Ramos (cell line): Measurements from ENCODE around the gene PAIP2B.

Experiments
- in situ Hi-C: fragments of 300-500 bp; cut with MboI; formaldehyde crosslinking; loops from one replicate; pipeline ENCODE4 v1.14.3; 2022; ENCODE audit warnings: low sequenced_read_pairs; ENCODE audit not compliant: unreplicated experiment

Gene PAIP2B

GRCh38 chr2:71156573-71156972, 70.3 kb downstream of the PAIP2B start:
- in situ Hi-C loops = loop anchor here (5.0 to 10.0 kb wide), 2 partner anchors 132 to 351 kb away; no protein-coding TSS in a partner anchor

GRCh38 chr2:71155846-71156245, 71.1 kb downstream of the PAIP2B start:
- in situ Hi-C loops = loop anchor here (5.0 to 10.0 kb wide), 2 partner anchors 131 to 351 kb away; no protein-coding TSS in a partner anchor

DNA sequence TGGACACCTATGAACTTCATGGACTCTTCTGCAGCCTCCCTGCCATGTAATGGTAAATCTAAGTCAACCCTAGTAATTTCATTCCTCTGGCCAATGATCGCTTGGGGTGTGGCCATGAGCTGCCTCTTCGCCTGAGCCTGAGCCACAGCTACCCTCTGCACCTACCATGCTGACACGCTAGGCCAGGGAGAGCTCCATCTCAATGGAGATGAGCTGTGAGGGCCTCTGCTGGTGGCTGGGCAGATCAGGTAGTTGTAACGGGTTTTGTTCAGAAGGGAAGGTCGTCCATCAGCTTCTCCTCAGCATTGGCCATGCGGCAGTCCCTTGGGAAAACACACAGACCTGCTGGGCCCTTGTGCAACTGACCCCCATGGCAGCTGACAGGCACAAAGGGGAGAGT, 72.1 kb downstream of the PAIP2B start:
- in situ Hi-C loops = loop anchor here (5.0 to 10.0 kb wide), 2 partner anchors 130 to 353 kb away; no protein-coding TSS in a partner anchor

GRCh38 chr2:71154279-71154678, 72.6 kb downstream of the PAIP2B start:
- in situ Hi-C loops = loop anchor here (10.0 kb wide), 1 partner anchor 129 kb away; no protein-coding TSS in a partner anchor

- in situ Hi-C loops = loop anchor here (10.0 kb wide), 1 partner anchor 129 kb away; no protein-coding TSS in a partner anchor
These were observed 73.2 kb downstream of the PAIP2B start for GRCh38 chr2:71153585-71154224.

GRCh38 chr2:71151620-71152019, 75.3 kb downstream of the PAIP2B start:
- in situ Hi-C loops = loop anchor here (10.0 kb wide), 1 partner anchor 127 kb away; no protein-coding TSS in a partner anchor

DNA sequence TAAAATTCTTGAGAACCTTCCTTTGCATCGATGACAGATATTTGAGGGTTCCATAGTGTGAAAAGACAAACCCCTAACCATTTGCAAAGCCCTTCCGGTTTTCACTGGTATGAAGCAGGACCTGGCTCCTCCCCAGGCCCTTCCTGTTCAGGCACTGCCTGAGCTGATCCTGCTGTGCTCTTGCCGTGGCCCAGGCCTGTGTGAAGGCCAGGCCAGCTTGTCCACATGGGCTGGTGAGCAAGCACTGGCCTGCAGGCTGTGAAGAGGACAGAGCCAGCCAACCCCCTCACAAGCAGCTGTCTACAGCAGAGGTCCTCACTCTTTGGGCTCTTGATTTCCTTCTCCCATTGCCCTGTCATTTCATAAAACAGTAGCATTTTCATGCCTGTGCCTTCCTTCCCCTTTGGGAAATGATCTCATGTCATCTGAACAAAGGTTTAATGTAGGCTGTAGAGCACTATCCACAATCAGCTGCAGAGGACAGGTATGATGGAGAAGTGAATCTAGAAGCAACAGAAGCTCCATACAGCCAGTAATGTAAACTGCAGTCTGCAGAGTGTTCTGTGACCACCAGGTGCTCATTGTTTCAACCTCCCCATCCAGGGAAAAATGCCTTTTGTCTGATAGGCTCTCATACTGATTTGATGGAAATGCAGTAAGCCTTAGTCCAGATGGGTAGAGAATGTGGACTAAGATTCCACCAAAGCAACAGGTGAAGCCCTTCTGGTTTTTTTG, 76.7 kb downstream of the PAIP2B start:
- in situ Hi-C loops = loop anchor here (10.0 kb wide), 1 partner anchor 125 kb away; no protein-coding TSS in a partner anchor

- in situ Hi-C loops = no loop called here
These were observed 78.3 kb downstream of the PAIP2B start for GRCh38 chr2:71148506-71149063.

GRCh38 chr2:71143782-71144181, 83.1 kb downstream of the PAIP2B start:
- in situ Hi-C loops = no loop called here

DNA sequence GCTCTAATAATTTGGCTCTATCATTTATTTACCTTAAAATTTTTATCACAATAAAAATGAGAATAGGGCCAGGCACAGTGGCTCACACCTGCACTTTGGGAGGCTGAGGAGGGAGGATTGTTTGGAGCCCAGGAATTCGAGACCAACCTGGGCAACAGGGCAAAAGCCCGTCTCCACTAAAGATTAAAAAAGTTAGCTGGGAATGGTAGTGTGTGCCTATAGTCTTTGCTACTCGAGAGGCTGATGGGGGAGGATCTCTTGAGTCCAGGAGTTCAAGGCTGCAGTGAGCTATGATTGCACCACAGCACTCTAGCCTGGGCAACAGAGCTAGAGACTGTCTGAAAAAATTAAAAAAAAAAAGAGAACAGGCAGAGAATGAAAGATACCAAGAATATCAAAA, 90.7 kb downstream of the PAIP2B start:
- in situ Hi-C loops = no loop called here

- in situ Hi-C loops = no loop called here
These were observed 93.3 kb downstream of the PAIP2B start for GRCh38 chr2:71133603-71134002.
